NCI-H2171 treated with DMSO at 0.1 percent for 48 hours (cell line): ENCODE measurements around the gene RALGAPB.
"Not testable (repeated sequence)": the region's sequence is repeated elsewhere in the genome, so short reads cannot be mapped to it uniquely, and the experiment has no call there.

Source experiments
- DNase-seq: peaks from one replicate; lab custom pipeline; 2025; lab: John Stamatoyannopoulos, UW

Gene RALGAPB

DNA sequence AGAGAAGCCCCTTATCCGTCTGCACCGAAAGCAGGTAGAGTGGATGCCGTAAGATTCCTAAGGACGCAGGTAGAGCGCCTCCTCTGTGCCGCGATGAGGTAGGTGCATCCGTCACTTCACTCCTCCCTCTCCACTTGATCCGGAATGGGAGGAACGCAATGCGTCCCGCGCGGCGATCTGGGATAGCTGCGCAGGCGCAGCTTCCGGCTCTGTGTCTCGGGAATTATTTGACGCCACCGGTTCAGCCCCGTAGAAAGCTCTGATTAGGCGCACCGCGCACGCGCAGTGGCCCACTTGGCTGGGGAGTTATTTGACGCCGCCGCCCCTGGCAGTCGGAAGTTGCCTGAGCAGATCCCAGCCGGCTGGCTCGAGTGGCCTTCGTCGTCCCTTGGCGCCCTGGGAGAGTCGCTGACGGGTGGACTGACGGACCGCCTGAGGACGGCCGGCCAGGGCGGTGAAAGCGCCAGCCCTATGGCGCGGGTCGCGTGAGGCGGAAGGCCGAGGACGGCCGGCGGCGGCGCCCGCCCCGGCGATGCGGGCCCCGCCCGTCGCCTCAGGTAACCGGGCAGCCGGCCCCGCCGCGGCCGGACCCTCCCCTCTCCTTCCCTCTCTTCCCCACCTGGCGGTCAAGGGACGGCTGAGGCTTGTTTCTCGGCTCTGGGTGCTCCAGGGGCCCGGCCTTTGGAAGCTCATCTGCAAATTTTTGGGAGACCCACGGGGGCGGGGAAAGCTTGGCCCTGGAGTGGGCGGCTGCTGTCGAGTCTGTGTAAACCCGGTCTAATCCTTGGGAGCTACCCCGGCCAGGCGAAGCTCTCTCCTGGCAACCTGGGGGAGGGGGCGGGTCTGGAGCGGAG is at the start of gene RALGAPB:
RALGAPB (plus strand) TSS at position 331 of the 854 bp plus-strand sequence. CDS start 15,590 bp downstream, outside the sequence.
- DNase-seq = peak; percentile 99

DNA sequence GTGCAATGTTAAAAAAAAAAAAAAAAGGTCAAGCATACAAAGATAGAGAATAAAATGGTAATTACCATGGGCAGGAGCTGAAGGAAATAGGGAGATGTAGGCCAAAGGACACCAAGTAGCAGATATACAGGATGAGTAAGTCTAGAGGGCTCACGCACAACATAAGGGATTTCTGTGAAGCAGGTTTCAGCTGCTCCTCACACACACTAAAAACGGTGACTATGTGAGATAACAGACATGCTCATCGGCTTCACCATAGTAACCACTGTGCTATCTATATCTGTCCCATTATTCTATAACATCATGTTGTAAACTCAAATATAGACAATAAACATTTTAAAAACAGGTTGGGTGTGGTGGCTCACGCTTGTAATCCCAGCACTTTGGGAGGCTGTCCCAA is 49.1 kb upstream of the RALGAPB start:
- no peak for DNase-seq

DNA sequence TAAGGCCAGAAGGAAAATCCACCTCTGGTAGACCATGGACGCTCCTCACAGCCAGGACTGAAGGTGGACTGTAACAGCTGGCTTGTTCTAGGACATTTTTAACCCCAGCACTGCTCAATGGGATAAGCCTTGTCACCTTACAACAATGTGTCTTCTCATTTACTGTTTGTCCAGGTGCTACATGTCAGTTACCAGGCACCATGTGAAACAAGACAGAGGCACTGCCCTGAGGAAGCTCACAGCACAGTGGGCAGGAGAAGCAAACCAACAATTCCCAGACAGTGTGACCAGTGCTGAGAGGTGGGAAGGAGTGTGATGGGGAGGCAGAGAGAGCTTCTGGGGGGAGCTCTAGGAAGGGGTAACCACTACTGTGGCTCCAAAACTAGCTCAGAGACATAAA is 48.2 kb upstream of the RALGAPB start:
- DNase-seq = no peak

- DNase-seq = no peak
Observed at GRCh38 chr20:38426006-38426897, 46.4 kb upstream of the RALGAPB start.

DNA sequence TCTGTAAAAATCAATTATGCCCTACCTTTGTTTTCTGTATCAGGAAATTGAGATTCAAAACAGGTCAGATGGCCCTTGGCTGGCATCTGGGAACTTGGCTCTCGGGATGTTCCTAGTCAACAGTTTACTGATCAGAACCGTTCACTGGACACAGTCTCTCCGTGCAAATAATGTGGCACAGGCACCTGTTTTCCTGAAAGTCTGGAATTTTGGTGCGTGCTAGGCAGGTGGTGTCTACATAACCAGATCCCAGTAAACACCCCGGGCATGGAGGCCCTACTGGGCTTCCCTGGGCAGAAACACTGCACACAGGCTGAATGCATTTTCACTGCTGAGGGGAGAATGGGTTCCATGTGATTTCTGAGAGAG is 45.0 kb upstream of the RALGAPB start:
- DNase-seq = no peak

DNA sequence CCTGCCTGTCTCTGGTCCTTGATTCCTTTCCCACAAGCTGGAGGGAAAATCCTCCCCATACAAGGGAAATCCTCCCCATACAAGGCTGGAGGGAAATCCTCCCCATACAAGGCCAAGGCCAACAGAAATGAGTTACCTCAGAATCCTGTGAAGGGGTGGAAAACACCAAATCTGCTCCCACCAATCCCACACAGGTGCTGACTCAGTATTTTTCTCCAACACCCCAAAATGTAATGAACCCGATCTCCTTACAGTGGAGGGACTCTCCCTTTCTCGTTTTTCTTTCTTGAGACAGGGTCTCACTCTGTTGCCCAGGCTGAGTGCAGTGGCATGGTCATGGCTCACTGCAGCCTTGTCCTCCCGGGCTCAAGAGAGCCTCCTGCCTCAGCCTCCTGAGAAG is 43.8 kb upstream of the RALGAPB start:
- DNase-seq = no peak

- no peak for DNase-seq
Observed at GRCh38 chr20:38429301-38429700, 43.3 kb upstream of the RALGAPB start.

- no peak for DNase-seq
Observed at GRCh38 chr20:38430679-38431325, 41.8 kb upstream of the RALGAPB start.

DNA sequence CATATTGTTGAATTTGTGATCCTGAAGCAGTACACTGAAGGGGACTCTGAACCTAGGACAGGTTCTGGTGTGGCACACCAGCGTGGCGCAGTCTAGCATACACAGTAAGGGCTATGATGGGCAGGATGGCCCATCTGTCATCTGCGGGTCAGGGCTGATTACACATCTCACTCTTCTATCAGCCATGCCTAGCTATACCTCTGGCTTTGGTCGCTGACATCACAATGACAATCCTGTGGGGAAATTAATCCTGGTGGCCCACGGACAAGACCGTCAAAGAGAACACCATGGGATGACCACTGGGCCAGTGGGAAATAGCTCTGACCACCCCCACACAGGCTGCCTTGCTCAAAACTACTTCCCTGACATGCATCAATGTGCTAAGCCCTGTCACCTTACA is 40.4 kb upstream of the RALGAPB start:
- no peak for DNase-seq

GRCh38 chr20:38432870-38433269 is 39.8 kb upstream of the RALGAPB start:
- not testable (repeated sequence) for DNase-seq

DNA sequence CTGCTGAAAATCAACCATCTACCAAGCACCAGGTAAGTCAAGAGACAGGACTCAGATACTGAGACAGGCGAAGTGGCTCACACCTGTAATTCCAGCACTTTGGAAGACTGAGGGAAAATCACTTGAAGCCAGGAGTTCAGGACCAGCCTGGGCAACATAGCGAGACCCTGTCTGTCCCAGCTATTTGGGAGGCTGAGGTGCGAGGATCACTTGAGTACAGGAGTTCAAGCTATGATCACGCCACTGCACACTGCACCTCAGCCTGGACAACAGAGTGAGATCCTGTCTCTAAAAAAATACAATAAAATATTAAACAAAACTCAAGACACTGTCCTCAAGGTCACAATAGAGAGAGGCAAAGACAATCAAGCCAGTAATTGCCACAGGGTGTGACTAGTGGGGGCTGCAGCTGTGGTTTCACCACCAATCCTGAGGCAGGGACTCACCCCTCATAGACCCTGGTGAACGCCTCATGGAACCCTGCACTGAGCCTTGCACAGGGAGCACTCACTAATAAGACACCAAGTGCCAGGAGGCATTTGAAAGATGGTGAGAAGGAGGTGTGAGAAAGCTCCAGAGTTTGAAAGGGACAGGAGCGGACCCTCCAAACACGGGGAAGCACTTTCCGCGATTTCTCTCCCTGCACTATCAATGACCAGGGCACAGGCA is 39.2 kb upstream of the RALGAPB start:
- no peak for DNase-seq

DNA sequence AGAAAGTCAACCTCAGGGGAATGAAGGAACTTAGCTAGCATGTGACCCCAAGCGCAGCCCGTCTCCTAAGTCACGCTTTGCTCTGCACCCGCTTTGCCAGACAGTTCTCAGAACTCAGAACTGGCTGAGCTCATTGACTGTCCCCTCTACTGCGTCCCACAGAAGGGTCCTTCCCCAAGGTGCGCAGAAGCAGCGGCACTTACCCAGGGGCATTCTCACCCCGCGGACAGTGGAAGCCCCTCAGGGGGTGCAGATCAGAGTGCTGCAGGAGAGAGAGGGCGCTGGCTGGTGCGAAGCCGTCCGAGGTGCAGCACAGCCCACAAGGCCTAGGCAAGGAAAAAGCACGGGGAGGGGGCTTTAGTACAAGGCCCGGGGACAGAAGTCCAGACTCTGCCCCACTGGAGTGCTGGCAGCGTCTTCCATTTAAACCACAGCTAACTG is 38.3 kb upstream of the RALGAPB start:
- no peak for DNase-seq

- peak; percentile 96 for DNase-seq
Observed at GRCh38 chr20:38434770-38435554, 37.7 kb upstream of the RALGAPB start, which contains the start of gene SNHG17. Gene SNHG17, minus strand, starts transcription at chr20:38435328.

DNA sequence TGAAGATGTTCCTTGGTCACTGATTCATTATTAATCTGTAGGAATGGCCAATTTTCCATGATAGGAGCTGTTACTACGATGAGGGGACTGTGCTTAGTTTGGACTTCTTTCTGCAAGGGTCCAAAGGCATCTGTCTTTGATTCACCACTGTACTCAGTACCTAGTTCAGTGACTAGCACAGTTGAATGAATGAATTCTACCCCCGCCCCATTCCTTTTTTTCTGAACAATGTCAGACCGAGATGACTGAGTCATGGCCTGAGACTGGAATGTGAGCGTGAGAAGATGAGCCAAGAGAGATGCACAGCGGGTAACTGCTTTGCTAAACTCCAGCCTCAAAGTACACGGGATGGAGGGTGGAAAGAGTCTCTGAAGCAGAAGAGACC is 37.1 kb upstream of the RALGAPB start:
- no peak for DNase-seq

DNA sequence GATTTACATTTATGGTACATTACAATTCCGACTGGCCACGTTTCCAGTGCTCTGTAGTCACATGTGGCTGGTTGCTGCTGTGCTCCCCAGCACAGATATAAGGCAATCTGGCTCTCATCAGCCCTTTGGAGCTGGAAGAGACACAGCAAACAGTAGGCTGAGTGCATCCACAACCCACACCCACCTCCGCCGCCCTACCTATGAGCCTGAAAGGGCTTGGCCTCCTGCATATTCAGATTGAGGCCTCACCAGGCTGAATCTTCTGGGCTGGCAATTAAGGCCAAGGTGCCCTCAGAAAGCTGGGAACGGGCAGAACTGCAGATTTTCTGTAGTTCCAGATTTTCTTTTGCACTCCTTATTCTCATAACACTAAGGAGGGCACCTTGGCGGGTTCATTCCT is 34.8 kb upstream of the RALGAPB start:
- no peak for DNase-seq

GRCh38 chr20:38441110-38441509 is 31.5 kb upstream of the RALGAPB start:
- DNase-seq = not testable (repeated sequence)

DNA sequence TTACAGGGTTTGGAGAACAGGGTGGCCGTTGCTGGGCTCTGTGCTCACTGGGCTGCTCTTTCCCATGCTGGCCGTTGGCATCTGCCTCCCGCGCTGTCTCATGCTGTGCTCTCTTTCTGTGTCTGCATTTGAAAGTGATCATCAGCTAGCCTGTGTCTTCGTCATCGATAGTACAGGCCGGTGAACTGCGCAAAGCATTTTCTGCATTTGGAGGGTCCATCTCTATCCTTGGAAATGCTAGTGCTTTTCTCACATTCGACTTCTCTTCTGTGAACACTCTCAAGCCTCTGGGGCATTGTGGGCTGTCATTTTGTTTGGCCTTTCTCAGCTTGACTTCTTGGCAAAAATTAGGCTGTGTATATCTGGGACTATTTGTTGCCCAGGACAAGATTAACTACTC is 30.7 kb upstream of the RALGAPB start:
- DNase-seq = no peak

GRCh38 chr20:38445381-38445796 is 27.3 kb upstream of the RALGAPB start:
- DNase-seq = no peak

GRCh38 chr20:38445901-38446425 is 26.7 kb upstream of the RALGAPB start:
- no peak for DNase-seq

GRCh38 chr20:38446441-38447209 is 26.0 kb upstream of the RALGAPB start:
- peak; percentile 93 for DNase-seq
